CD14-positive monocyte (primary cell): ENCODE measurements around the gene CEP170B. TPM values are rescaled to one million over a fixed set of nuclear protein-coding genes. Genes with fewer than 3 reads are reported as not detected.
A peak's percentile ranks its signal among the peaks of the same experiment; 100 is the strongest.

Source experiments
- DNase-seq, 3 donors: peaks; one replicate each; pipeline ENCODE4 v3.0.0-alpha.2; 2011 to 2022
- H2AFZ ChIP-seq: 2 replicates; pipeline ENCODE4 v1.6.0; 2012; ENCODE audit warnings: mild to moderate bottlenecking, low read depth, low read length, inconsistent platforms; ENCODE audit not compliant: insufficient read depth, poor library complexity, severe bottlenecking
- H3K27ac ChIP-seq, 2 donors: 1 replicate in 1 of 2; 2 replicates in 1 of 2; pipeline ENCODE4 v1.5.1; 2012 to 2013; ENCODE audit warnings: low read length in 2 of 2, control low read depth in 1 of 2, inconsistent platforms in 1 of 2, low read depth in 1 of 2, mild to moderate bottlenecking in 1 of 2
- H3K27me3 ChIP-seq, 2 donors: one replicate each; pipeline versions ENCODE4 v1.6.0 to v1.6.1; 2011 to 2013; ENCODE audit warnings: low read length in 2 of 2; ENCODE audit not compliant: control insufficient read depth in 2 of 2, insufficient read depth in 2 of 2
- H3K36me3 ChIP-seq, 2 donors: replicated peaks in 1 of 2; 1 replicate in 1 of 2; 2 replicates in 1 of 2; pipeline versions ENCODE4 v1.5.1 to v1.6.1; 2012 to 2013; ENCODE audit warnings: low read length in 2 of 2, control low read depth in 1 of 2, inconsistent platforms in 1 of 2, mild to moderate bottlenecking in 1 of 2; ENCODE audit not compliant: insufficient read depth in 2 of 2, control insufficient read depth in 1 of 2
- H3K4me1 ChIP-seq, 2 donors: 1 replicate in 1 of 2; 2 replicates in 1 of 2; pipeline versions ENCODE4 v1.5.1 to v1.6.1; 2012 to 2013; ENCODE audit warnings: low read length in 2 of 2, control low read depth in 1 of 2, inconsistent platforms in 1 of 2, mild to moderate bottlenecking in 1 of 2, moderate library complexity in 1 of 2; ENCODE audit not compliant: insufficient read depth in 2 of 2, control insufficient read depth in 1 of 2
- H3K4me2 ChIP-seq: replicated peaks from 2 replicates; pipeline ENCODE3; 2012; ENCODE audit warnings: low read length, moderate library complexity, mild to moderate bottlenecking; ENCODE audit not compliant: poor library complexity, severe bottlenecking; ENCODE audit errors: extremely low read depth
- H3K4me3 ChIP-seq, 3 experiments: fragments of 200-600 bp in 1 of 3; sonication (generic) in 1 of 3; replicated peaks in 1 of 3; 1 replicate in 2 of 3; 2 replicates in 1 of 3; pipeline ENCODE4 v1.5.1; 2011 to 2013; ENCODE audit warnings: low read length in 3 of 3, mild to moderate bottlenecking in 3 of 3, control low read depth in 2 of 3, low read depth in 2 of 3, inconsistent platforms in 1 of 3, moderate library complexity in 1 of 3
- H3K79me2 ChIP-seq: 2 replicates; pipeline ENCODE4 v1.6.0; 2012; ENCODE audit warnings: mild to moderate bottlenecking, control low read depth, inconsistent platforms, low read length, moderate library complexity; ENCODE audit not compliant: insufficient read depth
- H3K9ac ChIP-seq: 2 replicates; pipeline ENCODE4 v1.6.0; 2017; ENCODE audit warnings: low read length, mild to moderate bottlenecking; ENCODE audit not compliant: insufficient read depth, poor library complexity, severe bottlenecking
- H3K9me3 ChIP-seq, 2 donors: replicated peaks in 1 of 2; 1 replicate in 1 of 2; 2 replicates in 1 of 2; pipeline versions ENCODE4 v1.5.1 to v1.6.1; 2012 to 2013; ENCODE audit warnings: low read length in 2 of 2, control low read depth in 1 of 2; ENCODE audit not compliant: control insufficient read depth in 1 of 2, insufficient read depth in 1 of 2
- H4K20me1 ChIP-seq: 2 replicates; pipeline ENCODE4 v1.6.0; 2012; ENCODE audit warnings: mild to moderate bottlenecking, low read length, control low read depth, moderate library complexity; ENCODE audit not compliant: insufficient read depth
- H3K27ac Mint-ChIP-seq, 7 donors: one replicate each; pipeline ENCODE4 v1.8.0; 2020; ENCODE audit warnings: mild to moderate bottlenecking in 7 of 7, mixed read lengths in 7 of 7, moderate library complexity in 6 of 7, inconsistent platforms in 2 of 7
- H3K27me3 Mint-ChIP-seq, 3 donors: one replicate each; pipeline ENCODE4 v1.8.0; 2021 to 2022; ENCODE audit warnings: low read depth in 3 of 3, mild to moderate bottlenecking in 3 of 3, mixed read lengths in 3 of 3, moderate library complexity in 3 of 3, inconsistent platforms in 1 of 3
- H3K36me3 Mint-ChIP-seq, 2 donors: one replicate each; pipeline ENCODE4 v1.8.0; 2020; ENCODE audit warnings: mixed read lengths in 2 of 2, inconsistent platforms in 1 of 2, mild to moderate bottlenecking in 1 of 2
- H3K4me1 Mint-ChIP-seq: one replicate; pipeline ENCODE4 v1.8.0; 2020; ENCODE audit warnings: mild to moderate bottlenecking, mixed read lengths
- H3K4me3 Mint-ChIP-seq, 2 donors: one replicate each; pipeline ENCODE4 v1.8.0; 2020; ENCODE audit warnings: mild to moderate bottlenecking in 2 of 2, mixed read lengths in 2 of 2, moderate library complexity in 1 of 2
- H3K9me3 Mint-ChIP-seq, 7 donors: one replicate each; pipeline ENCODE4 v1.8.0; 2020 to 2022; ENCODE audit warnings: mixed read lengths in 7 of 7, mild to moderate bottlenecking in 6 of 7, moderate library complexity in 6 of 7, inconsistent platforms in 2 of 7
- WGBS: methylation state at CpG from one replicate; pipeline ENCODE4 v1.1.5; 2013; ENCODE audit warnings: missing lambda C conversion rate; ENCODE audit not compliant: insufficient coverage; 5-methylcytosine and 5-hydroxymethylcytosine counted together
- intact Hi-C, 2 donors: fragments of 100-400 bp; cut with micrococcal nuclease; formaldehyde crosslinking; loops; one replicate each; pipeline versions ENCODE4 v1.15.0 to v1.15.1; 2023
- polyA plus RNA-seq, 3 donors: library from polyadenylated mRNA; depleted of rRNA in 1 of 3; unstranded in 2 of 3; stranded (reverse) in 1 of 3; fragments of 300-500 nt in 2 of 3; fragments of >200 nt in 1 of 3; fragmentation: Illumina TruSeq in 2 of 3; gene quantifications; 1 replicate in 2 of 3; 2 replicates in 1 of 3; pipeline ENCODE4 v1.2.3, GENCODE V29; 2012 to 2021
- TF ChIP-seq, protein P1 (sequence below): fragments of 200-600 bp; IDR thresholded peaks from one replicate; pipeline ENCODE4 v1.8.0; 2022; ENCODE audit warnings: antibody characterized with exemption, mild to moderate bottlenecking

Gene CEP170B
- polyA plus RNA-seq, 3 donors: 0.09 TPM; not detected in 2

DNA sequence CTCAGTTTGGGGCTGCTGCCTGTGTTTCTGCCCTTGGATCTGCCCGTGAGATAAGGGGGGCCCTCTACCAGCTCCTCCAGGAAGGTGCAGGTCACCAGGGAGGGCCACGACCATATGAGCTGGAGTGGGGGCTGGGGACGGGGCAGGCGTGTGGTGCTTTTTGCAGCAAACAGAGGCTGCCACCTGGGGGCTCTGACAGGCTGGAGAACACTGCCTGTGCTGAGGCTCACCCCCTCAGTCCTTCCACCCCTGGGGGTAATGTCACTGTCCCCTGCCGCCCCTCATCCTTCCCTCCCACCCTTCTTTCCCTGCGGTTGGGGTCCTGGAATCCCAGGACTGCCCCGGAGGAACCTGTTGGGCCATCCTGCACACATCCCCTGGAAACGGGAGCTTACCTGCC is 62.8 kb downstream of the CEP170B start:
- H4K20me1 ChIP-seq: no peaks in the 10 kb centered on the region
- no peak overlapping the region for H3K27ac Mint-ChIP-seq
- H3K9me3 ChIP-seq: peaks cover 0 to 5% of the 10 kb centered on the region in 2 donors
- WGBS: 92% methylated on average over 6 of the region's 8 CpGs
- no peaks in the 10 kb centered on the region for H3K27me3 ChIP-seq
- H3K4me1 Mint-ChIP-seq: peaks cover 39% of the 10 kb centered on the region
- intact Hi-C loops: no loop called here
- no peak overlapping the region for H3K9ac ChIP-seq
- peaks cover 4 to 7% (median 6%) of the 10 kb centered on the region in 7 donors for H3K9me3 Mint-ChIP-seq
- peaks cover 20% of the 10 kb centered on the region for H3K79me2 ChIP-seq
- no peak overlapping the region for H3K4me2 ChIP-seq
- H3K4me3 ChIP-seq: no peak overlapping the region
- H3K27ac ChIP-seq: no peak overlapping the region
- peaks cover 39 to 48% of the 10 kb centered on the region in 2 donors for H3K4me1 ChIP-seq
- no peak overlapping the region for H3K4me3 Mint-ChIP-seq
- no peak overlapping the region for H2AFZ ChIP-seq
- H3K36me3 Mint-ChIP-seq: peaks cover 1 to 4% of the 10 kb centered on the region in 2 donors
- TF ChIP-seq, protein P1, sequence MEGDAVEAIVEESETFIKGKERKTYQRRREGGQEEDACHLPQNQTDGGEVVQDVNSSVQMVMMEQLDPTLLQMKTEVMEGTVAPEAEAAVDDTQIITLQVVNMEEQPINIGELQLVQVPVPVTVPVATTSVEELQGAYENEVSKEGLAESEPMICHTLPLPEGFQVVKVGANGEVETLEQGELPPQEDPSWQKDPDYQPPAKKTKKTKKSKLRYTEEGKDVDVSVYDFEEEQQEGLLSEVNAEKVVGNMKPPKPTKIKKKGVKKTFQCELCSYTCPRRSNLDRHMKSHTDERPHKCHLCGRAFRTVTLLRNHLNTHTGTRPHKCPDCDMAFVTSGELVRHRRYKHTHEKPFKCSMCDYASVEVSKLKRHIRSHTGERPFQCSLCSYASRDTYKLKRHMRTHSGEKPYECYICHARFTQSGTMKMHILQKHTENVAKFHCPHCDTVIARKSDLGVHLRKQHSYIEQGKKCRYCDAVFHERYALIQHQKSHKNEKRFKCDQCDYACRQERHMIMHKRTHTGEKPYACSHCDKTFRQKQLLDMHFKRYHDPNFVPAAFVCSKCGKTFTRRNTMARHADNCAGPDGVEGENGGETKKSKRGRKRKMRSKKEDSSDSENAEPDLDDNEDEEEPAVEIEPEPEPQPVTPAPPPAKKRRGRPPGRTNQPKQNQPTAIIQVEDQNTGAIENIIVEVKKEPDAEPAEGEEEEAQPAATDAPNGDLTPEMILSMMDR: no peak
- H3K27me3 Mint-ChIP-seq: no peaks in the 10 kb centered on the region
- peaks cover 0 to 4% of the 10 kb centered on the region in 2 donors for H3K36me3 ChIP-seq
- peak in 1 of 3 donors; percentile 2 for DNase-seq

DNA sequence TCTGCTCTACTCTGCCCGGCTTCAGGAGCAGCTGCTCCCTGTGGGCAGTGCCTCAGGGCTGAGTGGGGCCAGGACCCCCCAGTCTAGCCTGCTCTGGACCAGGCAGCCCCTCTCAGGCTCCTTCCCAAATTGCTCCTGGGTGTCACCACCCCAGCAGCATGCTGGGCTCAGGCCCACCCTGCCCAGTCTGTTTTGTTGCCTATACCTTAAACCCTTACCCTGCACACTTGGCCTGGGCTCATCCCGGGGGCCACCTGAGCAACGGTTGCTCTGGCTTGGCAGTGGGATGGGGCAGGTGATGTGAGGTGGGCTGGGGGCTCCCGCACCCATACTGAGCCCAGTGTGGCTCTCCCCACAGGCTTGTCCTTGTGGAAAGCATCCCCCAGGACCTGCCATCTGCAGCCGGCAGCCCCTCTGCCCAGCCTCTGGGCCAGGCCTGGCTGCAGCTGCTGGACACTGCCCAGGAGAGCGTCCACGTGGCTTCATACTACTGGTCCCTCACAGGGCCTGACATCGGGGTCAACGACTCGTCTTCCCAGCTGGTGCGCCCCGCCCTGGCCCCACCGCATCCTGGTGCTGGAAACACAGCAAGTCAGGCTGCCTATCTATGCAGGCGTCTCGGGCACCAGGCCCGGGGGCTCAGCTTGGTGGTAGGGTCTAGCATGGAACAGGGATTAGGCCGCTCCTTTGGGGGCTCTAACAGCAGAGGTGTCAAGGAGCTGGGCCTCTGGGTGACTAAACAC is 63.5 kb downstream of the CEP170B start:
- H3K9me3 Mint-ChIP-seq: peaks cover 4 to 7% (median 6%) of the 10 kb centered on the region in 7 donors
- H3K4me3 Mint-ChIP-seq: no peak overlapping the region
- no peak overlapping the region for H3K9ac ChIP-seq
- H3K36me3 ChIP-seq: peaks cover 0 to 4% of the 10 kb centered on the region in 2 donors
- H3K4me2 ChIP-seq: no peak overlapping the region
- H3K27ac ChIP-seq: no peak overlapping the region
- peaks cover 38% of the 10 kb centered on the region for H3K4me1 Mint-ChIP-seq
- peak overlapping the region in 1 of 7 donors; percentile 40 for H3K27ac Mint-ChIP-seq
- intact Hi-C loops: no loop called here
- no peaks in the 10 kb centered on the region for H4K20me1 ChIP-seq
- DNase-seq: no peak
- H3K9me3 ChIP-seq: peaks cover 0 to 5% of the 10 kb centered on the region in 2 donors
- peaks cover 41 to 50% of the 10 kb centered on the region in 2 donors for H3K4me1 ChIP-seq
- peaks cover 20% of the 10 kb centered on the region for H3K79me2 ChIP-seq
- TF ChIP-seq, protein P1: no peak
- H3K27me3 Mint-ChIP-seq: no peaks in the 10 kb centered on the region
- no peak overlapping the region for H2AFZ ChIP-seq
- H3K4me3 ChIP-seq: no peak overlapping the region
- no peaks in the 10 kb centered on the region for H3K27me3 ChIP-seq
- 97% methylated on average over 13 of the region's 17 CpGs for WGBS
- peaks cover 1 to 4% of the 10 kb centered on the region in 2 donors for H3K36me3 Mint-ChIP-seq
